SK-N-SH treated with all-trans-retinoic acid at 6 μM for 48 hours (cell line): Measurements from ENCODE around the gene ARTN.

ENCODE experiments used
- GLIS3 ChIP-seq: fragments of 250-450 bp; sonication (Bioruptor Pico); IDR thresholded peaks from 2 replicates; pipeline ENCODE4 v1.5.0; 2020; ENCODE audit warnings: mild to moderate bottlenecking, moderate library complexity
- PPARA ChIP-seq: fragments of 250-450 bp; sonication (Bioruptor Pico); IDR thresholded peaks from 2 replicates; pipeline ENCODE4 v1.5.0; 2020; ENCODE audit warnings: mild to moderate bottlenecking, borderline replicate concordance
- TSHZ2 ChIP-seq: fragments of 250-450 bp; sonication (Bioruptor Pico); IDR thresholded peaks from 2 replicates; pipeline ENCODE4 v1.5.0; 2020; ENCODE audit warnings: mild to moderate bottlenecking, moderate library complexity
- ZNF565 ChIP-seq: fragments of 450-650 bp; formaldehyde crosslinking; conservative IDR thresholded peaks from 2 replicates; pipeline ENCODE4 v1.5.0; 2020; ENCODE audit warnings: low read depth, mild to moderate bottlenecking, moderate library complexity

- TF ChIP-seq ZNF565 (CRISPR knock-in tag) (no peak), TSHZ2 (CRISPR knock-in tag) (no peak), PPARA (CRISPR knock-in tag) (no peak), GLIS3 (CRISPR knock-in tag) (no peak)
Measured at GRCh38 chr1:43982808-43983207, 49.2 kb downstream of the ARTN start.
